OCI-LY1 (cell line): ENCODE measurements around the gene XKRX.

Experiments used
- H2AFZ ChIP-seq: fragments of 200-600 bp; sonication (generic), shearing (Covaris generic); 2 replicates; pipeline ENCODE4 v1.6.0; 2014; ENCODE audit warnings: antibody characterized with exemption, mild to moderate bottlenecking, low read length
- H3F3A ChIP-seq: fragments of 200-600 bp; sonication (generic), shearing (Covaris generic); 2 replicates; pipeline ENCODE4 v1.6.0; 2014; ENCODE audit warnings: mild to moderate bottlenecking, antibody characterized with exemption, low read length, moderate library complexity; ENCODE audit not compliant: insufficient read depth
- H3K27ac ChIP-seq: fragments of 200-600 bp; sonication (generic); 2 replicates; pipeline ENCODE4 v1.5.1; 2014; ENCODE audit warnings: low read length, mixed run types, mild to moderate bottlenecking, low read depth; ENCODE audit not compliant: poor library complexity, severe bottlenecking
- H3K27me3 ChIP-seq: fragments of 200-600 bp; sonication (generic); 2 replicates; pipeline ENCODE4 v1.6.0; 2014; ENCODE audit warnings: antibody characterized with exemption, mild to moderate bottlenecking, low read length, moderate library complexity; ENCODE audit not compliant: insufficient read depth
- H3K36me3 ChIP-seq: fragments of 200-600 bp; sonication (generic); 2 replicates; pipeline ENCODE4 v1.6.1; 2014; ENCODE audit warnings: mild to moderate bottlenecking, antibody characterized with exemption, low read length, moderate library complexity, mixed read lengths; ENCODE audit not compliant: insufficient read depth
- H3K4me1 ChIP-seq: fragments of 200-600 bp; sonication (generic); 2 replicates; pipeline ENCODE4 v1.5.1; 2014; ENCODE audit warnings: mild to moderate bottlenecking, low read length, moderate library complexity; ENCODE audit not compliant: insufficient read depth, severe bottlenecking
- H3K4me2 ChIP-seq: fragments of 200-600 bp; sonication (generic), shearing (Covaris generic); 2 replicates; pipeline ENCODE4 v1.6.1; 2014; ENCODE audit warnings: low read length
- H3K4me3 ChIP-seq: fragments of 200-600 bp; sonication (generic); 2 replicates; pipeline ENCODE4 v1.5.1; 2014; ENCODE audit warnings: low read length, low read depth, mild to moderate bottlenecking, mixed read lengths; ENCODE audit not compliant: poor library complexity, severe bottlenecking
- H3K79me2 ChIP-seq: fragments of 200-600 bp; shearing (Covaris generic); 2 replicates; pipeline ENCODE4 v1.6.1; 2016; ENCODE audit warnings: mixed run types, low read length, mixed read lengths; ENCODE audit not compliant: insufficient read depth
- H3K9ac ChIP-seq: fragments of 200-600 bp; sonication (generic), shearing (Covaris generic); 2 replicates; pipeline ENCODE4 v1.6.1; 2014; ENCODE audit warnings: mild to moderate bottlenecking, low read length, mixed read lengths
- H3K9me2 ChIP-seq: fragments of 200-600 bp; sonication (generic), shearing (Covaris generic); 2 replicates; pipeline ENCODE4 v1.6.1; 2014; ENCODE audit warnings: low read depth, mild to moderate bottlenecking, low read length, mixed read lengths
- H3K9me3 ChIP-seq: fragments of 200-600 bp; shearing (Covaris generic); 2 replicates; pipeline ENCODE4 v1.6.1; 2014; ENCODE audit warnings: low read length, mixed read lengths
- H4K20me1 ChIP-seq: fragments of 200-600 bp; sonication (generic), shearing (Covaris generic); 2 replicates; pipeline ENCODE4 v1.6.0; 2016; ENCODE audit warnings: mild to moderate bottlenecking, low read length; ENCODE audit not compliant: insufficient read depth
- CTCF ChIP-seq: fragments of 200-600 bp; sonication (generic), shearing (Covaris generic); IDR thresholded peaks from 2 replicates; pipeline ENCODE4 v1.5.1; 2017; ENCODE audit warnings: mild to moderate bottlenecking, antibody characterized with exemption, low read length, moderate library complexity, mixed read lengths
- EZH2 ChIP-seq: fragments of 200-600 bp; sonication (generic), shearing (Covaris generic); IDR thresholded peaks from 2 replicates; pipeline ENCODE4 v1.8.0; 2017; ENCODE audit warnings: borderline replicate concordance, mixed run types, mild to moderate bottlenecking, antibody characterized with exemption, low read length, moderate library complexity, mixed read lengths

XKRX gene

DNA sequence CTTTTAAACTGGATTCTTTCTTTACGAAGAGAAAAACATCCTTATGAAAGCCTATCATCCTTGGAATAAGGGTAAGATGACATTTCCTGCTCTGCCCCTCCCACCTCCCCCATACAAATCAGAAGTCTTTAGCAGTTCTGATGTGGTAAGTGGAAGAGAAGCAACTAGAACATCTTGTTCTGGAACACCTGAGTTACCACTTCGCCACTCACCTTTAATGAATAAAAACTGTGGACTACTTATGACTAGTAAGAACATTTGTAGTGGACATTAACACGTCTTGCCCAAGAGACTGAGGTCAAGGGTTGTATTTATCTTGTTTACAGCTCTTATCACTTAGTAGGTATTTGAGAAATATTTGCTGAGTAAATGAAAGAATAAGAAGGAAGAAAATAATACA, 4.3 kb downstream of the XKRX start:
- Histone ChIP-seq H3K9me2 (no peaks in the 10 kb centered on the region), H3K4me3 (no peak overlapping the region)

GRCh38 chrX:100915562-100915961, 13.2 kb downstream of the XKRX start:
- H3K9me2 ChIP-seq = no peaks in the 10 kb centered on the region
- TF ChIP-seq EZH2 = no peak
- H3K4me2 ChIP-seq = no peak overlapping the region
- no peaks in the 10 kb centered on the region for H3F3A ChIP-seq
- H3K36me3 ChIP-seq = no peaks in the 10 kb centered on the region
- no peaks in the 10 kb centered on the region for H3K27me3 ChIP-seq
- no peak overlapping the region for H3K9ac ChIP-seq
- no peaks in the 10 kb centered on the region for H3K9me3 ChIP-seq
- no peak overlapping the region for H3K27ac ChIP-seq
- H3K4me3 ChIP-seq = no peak overlapping the region
- H2AFZ ChIP-seq = no peak overlapping the region
- H3K4me1 ChIP-seq = no peaks in the 10 kb centered on the region
- H4K20me1 ChIP-seq = no peaks in the 10 kb centered on the region
- no peaks in the 10 kb centered on the region for H3K79me2 ChIP-seq

More for the DNA sequence above, 4.3 kb downstream of the XKRX start:
- H2AFZ ChIP-seq = no peak overlapping the region
- no peaks in the 10 kb centered on the region for H4K20me1 ChIP-seq
- no peaks in the 10 kb centered on the region for H3F3A ChIP-seq
- H3K27me3 ChIP-seq = no peaks in the 10 kb centered on the region
- H3K27ac ChIP-seq = no peak overlapping the region
- peaks cover 12% of the 10 kb centered on the region for H3K4me1 ChIP-seq
- no peak overlapping the region for H3K4me2 ChIP-seq
- no peaks in the 10 kb centered on the region for H3K9me3 ChIP-seq
- H3K9ac ChIP-seq = no peak overlapping the region
- no peaks in the 10 kb centered on the region for H3K79me2 ChIP-seq
- TF ChIP-seq EZH2 (no peak), CTCF (no peak)
- no peaks in the 10 kb centered on the region for H3K36me3 ChIP-seq

DNA sequence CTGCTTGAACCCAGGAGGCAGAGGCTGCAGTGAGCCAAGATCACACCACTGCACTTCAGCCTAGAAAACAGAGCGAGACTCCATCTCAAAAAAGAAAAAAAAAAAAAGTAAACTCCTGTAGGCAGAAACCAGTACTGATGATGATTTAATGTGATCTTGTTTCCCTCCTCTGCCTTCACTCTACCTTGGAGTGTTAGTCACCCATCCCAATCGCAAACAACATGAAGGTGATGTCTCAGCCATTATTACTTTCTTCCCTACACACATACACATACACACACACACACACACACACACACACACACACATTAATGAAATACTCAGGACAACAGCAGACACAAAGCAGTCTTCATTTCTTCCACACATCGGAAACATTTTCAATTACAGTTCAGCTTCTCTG, 15.6 kb downstream of the XKRX start:
- TF ChIP-seq CTCF = no peak
- no peak for TF ChIP-seq EZH2
- Histone ChIP-seq H3K36me3 (no peaks in the 10 kb centered on the region), H3K4me1 (no peaks in the 10 kb centered on the region), H3K27ac (no peak overlapping the region), H4K20me1 (no peaks in the 10 kb centered on the region), H3K27me3 (no peaks in the 10 kb centered on the region), H3K9me2 (no peaks in the 10 kb centered on the region), H2AFZ (no peak overlapping the region), H3K9me3 (no peaks in the 10 kb centered on the region), H3F3A (no peaks in the 10 kb centered on the region), H3K9ac (no peak overlapping the region), H3K4me2 (no peak overlapping the region), H3K4me3 (no peak overlapping the region), H3K79me2 (no peaks in the 10 kb centered on the region)

GRCh38 chrX:100911731-100912130, 17.0 kb downstream of the XKRX start:
- no peaks in the 10 kb centered on the region for H3K27me3 ChIP-seq
- H3K79me2 ChIP-seq = no peaks in the 10 kb centered on the region
- TF ChIP-seq CTCF = no peak
- TF ChIP-seq EZH2 = no peak
- H3K4me3 ChIP-seq = no peak overlapping the region
- H3K36me3 ChIP-seq = no peaks in the 10 kb centered on the region
- no peaks in the 10 kb centered on the region for H3K4me1 ChIP-seq
- H2AFZ ChIP-seq = no peak overlapping the region
- no peaks in the 10 kb centered on the region for H3K9me2 ChIP-seq
- no peaks in the 10 kb centered on the region for H3F3A ChIP-seq
- no peak overlapping the region for H3K27ac ChIP-seq
- no peak overlapping the region for H3K9ac ChIP-seq
- H3K4me2 ChIP-seq = no peak overlapping the region
- H3K9me3 ChIP-seq = no peaks in the 10 kb centered on the region
- no peaks in the 10 kb centered on the region for H4K20me1 ChIP-seq
